ENCODE measurements around the gene TRERF1. TPM values are rescaled to one million over a fixed set of nuclear protein-coding genes. Genes with fewer than 3 reads are reported as not detected.

The TRERF1 gene
- total RNA-seq, 1 experiment from 2014 or later, result 22.3 TPM

DNA sequence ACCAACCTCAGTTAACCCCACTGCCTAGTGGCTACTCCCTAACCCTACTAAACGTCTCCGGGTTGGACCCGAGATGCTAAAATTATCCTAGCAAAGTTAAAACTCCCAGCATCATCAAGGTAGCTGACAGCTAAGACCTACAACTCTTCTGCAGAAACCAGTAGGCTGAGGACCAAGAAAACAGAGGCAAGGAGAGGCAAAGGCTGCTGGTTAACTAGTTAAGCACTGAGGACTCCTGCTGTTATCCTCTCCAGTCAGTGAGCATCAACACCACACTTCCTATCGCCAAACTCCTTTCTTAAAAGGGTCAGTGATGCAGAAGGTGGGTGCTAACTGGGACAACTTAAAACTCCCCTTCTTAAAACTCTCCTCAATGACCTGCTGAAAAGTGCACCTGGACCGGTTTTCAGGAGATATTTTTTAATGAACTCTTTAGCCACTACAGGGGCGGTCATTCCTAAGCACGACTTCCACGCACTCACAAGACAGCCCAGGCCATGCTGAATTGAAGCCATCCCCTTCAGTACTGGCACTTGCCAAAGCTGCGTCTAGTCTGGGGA is 1.7 kb downstream of the TRERF1 start:
- H3K36me3 Mint-ChIP-seq, result peaks cover 3% of the 10 kb centered on the region
- peaks cover 57% of the 10 kb centered on the region for H3K4me1 Mint-ChIP-seq
- no peaks in the 10 kb centered on the region for H3K9me3 Mint-ChIP-seq
- ChIA-PET POLR2A (interaction anchor here (0.6 kb wide), 1 partner anchor 870 kb away, joined by 3 read pairs; no protein-coding TSS in a partner anchor), CTCF (interaction anchor here (1.4 to 5.3 kb wide), 6 partner anchors 8 to 114 kb away, joined by 4 to 60 read pairs (median 9); partner anchors contain the start of gene UBR2)
- peak overlapping the region; percentile 100 for H3K4me3 Mint-ChIP-seq
- TF ChIP-seq MYBL2 (CRISPR knock-in tag; IDR thresholded peaks at IDR 0.05) (no peak), ZNF423 (CRISPR knock-in tag; IDR thresholded peaks at IDR 0.05) (no peak), SMAD4 (CRISPR knock-in tag; IDR thresholded peaks at IDR 0.05) (no peak), NFE2L1 (CRISPR knock-in tag; IDR thresholded peaks at IDR 0.05) (no peak), ZNF416 (CRISPR knock-in tag; IDR thresholded peaks at IDR 0.05) (no peak)
- TF ChIP-seq, protein P1, sequence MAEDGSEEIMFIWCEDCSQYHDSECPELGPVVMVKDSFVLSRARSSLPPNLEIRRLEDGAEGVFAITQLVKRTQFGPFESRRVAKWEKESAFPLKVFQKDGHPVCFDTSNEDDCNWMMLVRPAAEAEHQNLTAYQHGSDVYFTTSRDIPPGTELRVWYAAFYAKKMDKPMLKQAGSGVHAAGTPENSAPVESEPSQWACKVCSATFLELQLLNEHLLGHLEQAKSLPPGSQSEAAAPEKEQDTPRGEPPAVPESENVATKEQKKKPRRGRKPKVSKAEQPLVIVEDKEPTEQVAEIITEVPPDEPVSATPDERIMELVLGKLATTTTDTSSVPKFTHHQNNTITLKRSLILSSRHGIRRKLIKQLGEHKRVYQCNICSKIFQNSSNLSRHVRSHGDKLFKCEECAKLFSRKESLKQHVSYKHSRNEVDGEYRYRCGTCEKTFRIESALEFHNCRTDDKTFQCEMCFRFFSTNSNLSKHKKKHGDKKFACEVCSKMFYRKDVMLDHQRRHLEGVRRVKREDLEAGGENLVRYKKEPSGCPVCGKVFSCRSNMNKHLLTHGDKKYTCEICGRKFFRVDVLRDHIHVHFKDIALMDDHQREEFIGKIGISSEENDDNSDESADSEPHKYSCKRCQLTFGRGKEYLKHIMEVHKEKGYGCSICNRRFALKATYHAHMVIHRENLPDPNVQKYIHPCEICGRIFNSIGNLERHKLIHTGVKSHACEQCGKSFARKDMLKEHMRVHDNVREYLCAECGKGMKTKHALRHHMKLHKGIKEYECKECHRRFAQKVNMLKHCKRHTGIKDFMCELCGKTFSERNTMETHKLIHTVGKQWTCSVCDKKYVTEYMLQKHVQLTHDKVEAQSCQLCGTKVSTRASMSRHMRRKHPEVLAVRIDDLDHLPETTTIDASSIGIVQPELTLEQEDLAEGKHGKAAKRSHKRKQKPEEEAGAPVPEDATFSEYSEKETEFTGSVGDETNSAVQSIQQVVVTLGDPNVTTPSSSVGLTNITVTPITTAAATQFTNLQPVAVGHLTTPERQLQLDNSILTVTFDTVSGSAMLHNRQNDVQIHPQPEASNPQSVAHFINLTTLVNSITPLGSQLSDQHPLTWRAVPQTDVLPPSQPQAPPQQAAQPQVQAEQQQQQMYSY (CRISPR knock-in tag; IDR thresholded peaks at IDR 0.05), result no peak
- peak overlapping the region; percentile 91 for H3K27ac Mint-ChIP-seq
- DNase-seq (ENCODE audit: low spot score) (no peak), ATAC-seq (no peak)
- peaks cover 4% of the 10 kb centered on the region for H3K27me3 Mint-ChIP-seq (ENCODE audit: low read depth)

DNA sequence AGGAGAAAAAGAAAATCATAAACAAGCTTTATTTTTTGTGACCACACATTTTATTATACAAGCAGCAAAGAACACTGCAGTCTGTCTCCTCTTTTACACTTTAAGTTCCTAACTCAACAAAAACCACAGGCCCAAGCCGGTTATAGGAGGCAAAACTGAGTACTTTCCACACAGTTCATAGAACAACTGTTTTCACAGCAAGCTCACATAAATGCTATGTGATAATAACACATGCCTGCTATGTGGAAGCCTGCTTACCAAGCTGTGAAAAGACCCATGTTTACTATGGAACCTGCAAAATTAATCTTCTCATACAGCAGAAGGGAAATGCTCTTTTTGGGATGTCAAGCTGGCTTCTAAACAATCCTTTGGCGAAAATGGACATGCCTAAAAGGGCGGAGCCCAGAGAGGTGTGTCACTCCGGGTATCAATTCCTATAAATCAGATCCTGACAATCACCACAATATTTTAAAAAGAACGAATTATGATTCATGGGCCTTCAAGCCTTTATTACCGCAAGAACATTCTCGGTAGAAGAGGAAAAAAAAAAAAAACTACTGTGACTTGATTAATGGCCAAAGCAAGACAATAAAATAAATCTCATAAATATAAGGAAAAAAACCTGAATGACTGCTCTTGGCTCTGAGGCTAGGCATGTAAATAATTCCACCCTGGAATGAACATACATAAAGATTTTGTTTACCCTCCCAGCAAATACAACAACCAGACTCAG is 2.6 kb downstream of the TRERF1 start:
- Mint-ChIP-seq H3K9me3 (no peaks in the 10 kb centered on the region), H3K36me3 (peaks cover 3% of the 10 kb centered on the region), H3K27me3 (ENCODE audit: low read depth) (peaks cover 2% of the 10 kb centered on the region), H3K27ac (peak overlapping the region; percentile 91), H3K4me1 (peaks cover 59% of the 10 kb centered on the region), H3K4me3 (peak overlapping the region; percentile 100)
- no peak for ATAC-seq
- no peak for DNase-seq (ENCODE audit: low spot score)
- ChIA-PET CTCF (interaction anchor here (1.4 to 2.8 kb wide), 4 partner anchors 10 to 115 kb away, joined by 4 to 11 read pairs (median 6); partner anchors contain the start of gene UBR2), POLR2A (no interaction called here)
- TF ChIP-seq, protein P2, sequence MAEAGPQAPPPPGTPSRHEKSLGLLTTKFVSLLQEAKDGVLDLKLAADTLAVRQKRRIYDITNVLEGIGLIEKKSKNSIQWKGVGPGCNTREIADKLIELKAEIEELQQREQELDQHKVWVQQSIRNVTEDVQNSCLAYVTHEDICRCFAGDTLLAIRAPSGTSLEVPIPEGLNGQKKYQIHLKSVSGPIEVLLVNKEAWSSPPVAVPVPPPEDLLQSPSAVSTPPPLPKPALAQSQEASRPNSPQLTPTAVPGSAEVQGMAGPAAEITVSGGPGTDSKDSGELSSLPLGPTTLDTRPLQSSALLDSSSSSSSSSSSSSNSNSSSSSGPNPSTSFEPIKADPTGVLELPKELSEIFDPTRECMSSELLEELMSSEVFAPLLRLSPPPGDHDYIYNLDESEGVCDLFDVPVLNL (CRISPR knock-in tag; IDR thresholded peaks at IDR 0.05; ENCODE audit: borderline replicate concordance, low read depth), result no peak

DNA sequence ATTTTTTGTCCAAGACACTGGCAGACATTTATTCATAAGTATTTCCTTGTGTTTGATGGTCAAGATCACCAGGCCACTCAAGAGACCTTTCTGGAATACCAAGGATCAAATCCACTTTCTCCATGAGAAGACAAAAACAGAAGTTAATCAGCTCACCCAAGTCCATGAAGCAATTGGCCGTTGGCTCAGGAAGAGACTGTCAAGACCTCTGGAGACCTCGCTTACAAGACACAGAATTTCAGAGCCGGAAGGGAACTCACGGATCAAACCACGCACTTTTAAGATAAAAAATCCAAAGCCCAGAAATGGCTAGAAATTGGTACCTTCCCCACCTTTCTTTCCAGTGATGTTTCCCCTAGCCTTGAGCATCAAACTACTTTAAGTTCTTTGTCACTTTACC is 3.3 kb downstream of the TRERF1 start:
- TF ChIP-seq ZNF423 (CRISPR knock-in tag; IDR thresholded peaks at IDR 0.05) (no peak), EMX1 (CRISPR knock-in tag; IDR thresholded peaks at IDR 0.05) (no peak), HMGA2 (CRISPR knock-in tag; IDR thresholded peaks at IDR 0.05) (no peak), ZBTB21 (CRISPR knock-in tag; IDR thresholded peaks at IDR 0.05; ENCODE audit: borderline replicate concordance) (no peak), CBFB (CRISPR knock-in tag; IDR thresholded peaks at IDR 0.05; ENCODE audit: low read depth) (no peak)
- TF ChIP-seq, protein P3, sequence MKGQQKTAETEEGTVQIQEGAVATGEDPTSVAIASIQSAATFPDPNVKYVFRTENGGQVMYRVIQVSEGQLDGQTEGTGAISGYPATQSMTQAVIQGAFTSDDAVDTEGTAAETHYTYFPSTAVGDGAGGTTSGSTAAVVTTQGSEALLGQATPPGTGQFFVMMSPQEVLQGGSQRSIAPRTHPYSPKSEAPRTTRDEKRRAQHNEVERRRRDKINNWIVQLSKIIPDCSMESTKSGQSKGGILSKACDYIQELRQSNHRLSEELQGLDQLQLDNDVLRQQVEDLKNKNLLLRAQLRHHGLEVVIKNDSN (CRISPR knock-in tag; IDR thresholded peaks at IDR 0.05), result no peak
- TF ChIP-seq, protein P4, sequence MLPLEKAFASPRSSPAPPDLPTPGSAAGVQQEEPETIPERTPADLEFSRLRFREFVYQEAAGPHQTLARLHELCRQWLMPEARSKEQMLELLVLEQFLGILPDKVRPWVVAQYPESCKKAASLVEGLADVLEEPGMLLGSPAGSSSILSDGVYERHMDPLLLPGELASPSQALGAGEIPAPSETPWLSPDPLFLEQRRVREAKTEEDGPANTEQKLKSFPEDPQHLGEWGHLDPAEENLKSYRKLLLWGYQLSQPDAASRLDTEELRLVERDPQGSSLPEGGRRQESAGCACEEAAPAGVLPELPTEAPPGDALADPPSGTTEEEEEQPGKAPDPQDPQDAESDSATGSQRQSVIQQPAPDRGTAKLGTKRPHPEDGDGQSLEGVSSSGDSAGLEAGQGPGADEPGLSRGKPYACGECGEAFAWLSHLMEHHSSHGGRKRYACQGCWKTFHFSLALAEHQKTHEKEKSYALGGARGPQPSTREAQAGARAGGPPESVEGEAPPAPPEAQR (CRISPR knock-in tag; IDR thresholded peaks at IDR 0.05), result no peak
- Mint-ChIP-seq H3K4me1 (peaks cover 63% of the 10 kb centered on the region), H3K9me3 (no peaks in the 10 kb centered on the region), H3K27me3 (ENCODE audit: low read depth) (no peaks in the 10 kb centered on the region), H3K36me3 (peaks cover 3% of the 10 kb centered on the region), H3K27ac (peak overlapping the region; percentile 43), H3K4me3 (peak overlapping the region; percentile 100)
- ATAC-seq, result no peak
- ChIA-PET CTCF (interaction anchor here (1.5 to 2.8 kb wide), 3 partner anchors 11 to 116 kb away, joined by 4 to 11 read pairs (median 7); partner anchors contain the start of gene UBR2), POLR2A (no interaction called here)
- DNase-seq (ENCODE audit: low spot score), result no peak

All from WTC11 (cell line).